Mucosa of stomach (tissue), 1 donor: ENCODE measurements around the gene SMAD1.
"Not testable (repeated sequence)": the region's sequence is repeated elsewhere in the genome, so short reads cannot be mapped to it uniquely, and the experiment has no call there.

Experiments
- H3K27me3 ChIP-seq: one replicate; pipeline ENCODE4 v1.7.0; 2013; ENCODE audit warnings: mild to moderate bottlenecking, low read length; ENCODE audit not compliant: control insufficient read depth, insufficient read depth
- H3K36me3 ChIP-seq: one replicate; pipeline ENCODE4 v1.7.0; 2013; ENCODE audit warnings: low read length; ENCODE audit not compliant: control insufficient read depth, insufficient read depth
- H3K4me1 ChIP-seq: one replicate; pipeline ENCODE4 v1.7.0; 2013; ENCODE audit warnings: mild to moderate bottlenecking, low read length; ENCODE audit not compliant: control insufficient read depth, insufficient read depth
- H3K4me3 ChIP-seq: one replicate; pipeline ENCODE4 v1.7.0; 2013; ENCODE audit warnings: low read length
- H3K9ac ChIP-seq: one replicate; pipeline ENCODE4 v1.7.0; 2013; ENCODE audit warnings: mild to moderate bottlenecking, low read length, moderate library complexity
- H3K9me3 ChIP-seq: one replicate; pipeline ENCODE4 v1.7.0; 2013; ENCODE audit warnings: mild to moderate bottlenecking, low read length, moderate library complexity; ENCODE audit not compliant: control insufficient read depth
- donor health status: Pancreatic carcinoma.

Gene SMAD1

GRCh38 chr4:145531859-145532258 lies 50.2 kb downstream of the SMAD1 start:
- no peaks in the 10 kb centered on the region for H3K9me3 ChIP-seq
- no peaks in the 10 kb centered on the region for H3K36me3 ChIP-seq
- H3K9ac ChIP-seq, result no peak overlapping the region
- no peaks in the 10 kb centered on the region for H3K4me1 ChIP-seq
- no peak overlapping the region for H3K4me3 ChIP-seq
- H3K27me3 ChIP-seq, result no peaks in the 10 kb centered on the region

GRCh38 chr4:145533001-145533400 lies 51.3 kb downstream of the SMAD1 start:
- Histone ChIP-seq H3K4me1 (no peaks in the 10 kb centered on the region), H3K9ac (no peak overlapping the region), H3K9me3 (no peaks in the 10 kb centered on the region), H3K27me3 (no peaks in the 10 kb centered on the region), H3K4me3 (no peak overlapping the region), H3K36me3 (no peaks in the 10 kb centered on the region)

DNA sequence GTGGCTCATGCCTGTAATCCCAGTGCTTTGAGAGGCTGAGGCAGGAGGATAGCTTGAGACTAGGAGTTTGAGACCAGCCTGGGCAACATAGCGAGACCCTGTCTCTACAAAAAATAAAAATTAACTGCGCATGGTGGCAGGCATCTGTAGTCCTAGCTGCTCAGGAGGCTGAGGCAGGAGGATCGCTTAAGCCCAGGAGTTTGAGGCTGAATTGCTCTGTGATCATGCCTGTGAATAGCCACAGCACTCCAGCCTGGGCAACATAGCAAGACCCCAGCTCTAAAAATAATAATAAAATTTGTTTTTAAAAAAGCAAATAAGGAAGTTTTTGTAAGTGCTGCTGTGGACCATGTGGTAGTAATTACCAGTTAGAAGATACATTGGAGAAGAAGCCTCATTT lies 51.8 kb downstream of the SMAD1 start:
- not testable (repeated sequence) for H3K4me1 ChIP-seq, H3K9ac ChIP-seq, H3K27me3 ChIP-seq, H3K36me3 ChIP-seq, H3K9me3 ChIP-seq, H3K4me3 ChIP-seq

DNA sequence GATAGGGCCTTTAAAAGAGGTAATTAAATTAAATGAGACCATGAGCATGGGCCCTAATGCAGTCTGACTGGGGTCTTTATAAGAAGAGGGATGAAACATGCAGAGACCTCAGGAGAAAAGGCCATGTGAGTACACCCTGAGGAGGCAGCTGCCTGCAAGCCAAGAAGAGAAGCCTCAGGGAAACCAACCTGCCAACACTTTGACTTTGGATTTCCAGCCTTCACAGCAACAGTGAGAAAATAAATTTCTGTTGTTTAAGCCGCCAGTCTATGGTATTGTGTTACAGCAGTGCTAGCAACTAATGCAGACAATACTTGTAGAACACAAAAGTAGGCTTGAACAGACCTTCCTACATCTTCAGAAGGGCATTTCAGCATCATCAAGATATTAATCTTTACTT lies 52.3 kb downstream of the SMAD1 start:
- no peaks in the 10 kb centered on the region for H3K27me3 ChIP-seq
- no peaks in the 10 kb centered on the region for H3K36me3 ChIP-seq
- no peak overlapping the region for H3K9ac ChIP-seq
- H3K4me1 ChIP-seq, result no peaks in the 10 kb centered on the region
- no peak overlapping the region for H3K4me3 ChIP-seq
- H3K9me3 ChIP-seq, result no peaks in the 10 kb centered on the region

- Histone ChIP-seq H3K27me3 (no peaks in the 10 kb centered on the region), H3K9ac (no peak overlapping the region), H3K4me3 (no peak overlapping the region), H3K9me3 (no peaks in the 10 kb centered on the region), H3K36me3 (no peaks in the 10 kb centered on the region), H3K4me1 (no peaks in the 10 kb centered on the region)
These were observed 53.5 kb downstream of the SMAD1 start for GRCh38 chr4:145535202-145535601.

DNA sequence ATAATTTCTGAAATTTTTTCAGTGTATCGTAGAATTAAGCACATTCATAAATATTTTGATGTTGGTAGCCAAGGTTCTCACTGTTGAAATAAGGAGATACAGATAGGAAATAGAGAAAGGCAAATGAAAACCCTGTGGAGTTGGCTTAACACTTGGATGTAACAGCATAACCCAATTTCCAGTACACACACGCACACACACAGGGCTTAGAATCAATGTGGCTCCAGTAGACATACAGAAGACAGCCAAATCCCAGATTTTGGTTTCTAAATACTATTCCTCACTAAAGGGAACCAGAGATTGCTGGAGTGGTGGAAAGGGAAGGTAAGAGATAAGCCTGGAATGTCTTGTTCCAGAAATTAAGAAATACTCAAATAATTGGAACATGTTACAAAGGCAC lies 54.4 kb downstream of the SMAD1 start:
- no peaks in the 10 kb centered on the region for H3K4me1 ChIP-seq
- H3K9me3 ChIP-seq, result no peaks in the 10 kb centered on the region
- no peaks in the 10 kb centered on the region for H3K27me3 ChIP-seq
- no peak overlapping the region for H3K4me3 ChIP-seq
- no peak overlapping the region for H3K9ac ChIP-seq
- no peaks in the 10 kb centered on the region for H3K36me3 ChIP-seq

GRCh38 chr4:145538596-145538995 lies 56.9 kb downstream of the SMAD1 start:
- H3K27me3 ChIP-seq, result no peaks in the 10 kb centered on the region
- no peaks in the 10 kb centered on the region for H3K4me1 ChIP-seq
- H3K36me3 ChIP-seq, result no peaks in the 10 kb centered on the region
- H3K4me3 ChIP-seq, result no peak overlapping the region
- no peaks in the 10 kb centered on the region for H3K9me3 ChIP-seq
- no peak overlapping the region for H3K9ac ChIP-seq

DNA sequence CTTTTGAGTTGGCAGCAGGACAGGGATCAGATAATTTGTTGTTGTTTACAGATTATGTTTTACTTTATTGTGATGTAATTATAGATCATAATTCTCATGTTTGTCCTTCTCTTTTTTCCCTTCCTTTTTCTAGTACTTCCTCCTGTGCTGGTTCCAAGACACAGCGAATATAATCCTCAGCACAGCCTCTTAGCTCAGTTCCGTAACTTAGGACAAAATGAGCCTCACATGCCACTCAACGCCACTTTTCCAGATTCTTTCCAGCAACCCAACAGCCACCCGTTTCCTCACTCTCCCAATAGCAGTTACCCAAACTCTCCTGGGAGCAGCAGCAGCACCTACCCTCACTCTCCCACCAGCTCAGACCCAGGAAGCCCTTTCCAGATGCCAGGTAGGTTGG lies 58.0 kb downstream of the SMAD1 start:
- no peaks in the 10 kb centered on the region for H3K9me3 ChIP-seq
- no peaks in the 10 kb centered on the region for H3K27me3 ChIP-seq
- no peaks in the 10 kb centered on the region for H3K36me3 ChIP-seq
- no peak overlapping the region for H3K4me3 ChIP-seq
- peaks cover under 1% of the 10 kb centered on the region for H3K4me1 ChIP-seq
- H3K9ac ChIP-seq, result no peak overlapping the region

DNA sequence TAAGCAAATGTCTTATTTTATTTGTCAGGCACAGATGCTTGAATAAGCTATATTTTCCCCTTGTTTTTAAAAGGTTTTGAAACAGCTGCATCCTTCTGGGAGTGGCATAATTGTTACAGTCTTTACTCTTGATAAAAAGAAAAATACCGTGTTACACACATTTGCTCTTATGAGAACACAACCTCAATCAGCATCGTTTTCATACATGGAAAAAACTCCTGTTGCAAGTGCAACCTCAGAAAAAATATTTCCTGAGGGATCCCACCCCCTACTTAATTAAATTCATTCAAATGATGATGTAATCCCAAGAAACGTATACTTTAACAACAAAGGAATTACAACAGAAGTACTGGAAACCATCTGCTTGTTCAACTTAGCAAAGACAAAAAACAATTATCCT lies 58.6 kb downstream of the SMAD1 start:
- Histone ChIP-seq H3K9ac (no peak overlapping the region), H3K36me3 (no peaks in the 10 kb centered on the region), H3K9me3 (no peaks in the 10 kb centered on the region), H3K4me1 (peaks cover 6% of the 10 kb centered on the region), H3K4me3 (no peak overlapping the region), H3K27me3 (no peaks in the 10 kb centered on the region)

DNA sequence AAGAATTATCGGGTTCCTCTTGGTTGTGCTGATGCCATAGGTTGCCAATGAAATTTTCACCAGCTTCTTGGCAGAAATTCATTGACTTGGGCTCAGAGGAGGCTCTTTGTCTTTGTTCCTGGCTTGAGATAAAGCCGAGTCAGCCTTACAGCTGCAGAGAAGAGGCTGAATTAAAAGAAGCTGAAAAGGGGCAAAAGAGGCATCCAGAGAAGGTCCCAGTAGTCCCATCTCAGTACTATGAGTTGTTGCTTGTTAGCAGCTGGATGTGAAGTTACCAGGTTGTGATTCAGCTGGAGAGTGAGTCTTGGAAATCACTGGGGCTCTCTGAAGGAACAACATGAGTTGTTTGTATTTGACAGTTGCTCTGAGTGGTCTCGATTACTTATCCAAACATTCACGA lies 59.7 kb downstream of the SMAD1 start:
- H3K4me3 ChIP-seq, result no peak overlapping the region
- no peak overlapping the region for H3K9ac ChIP-seq
- no peaks in the 10 kb centered on the region for H3K36me3 ChIP-seq
- no peaks in the 10 kb centered on the region for H3K27me3 ChIP-seq
- no peaks in the 10 kb centered on the region for H3K9me3 ChIP-seq
- peaks cover 16% of the 10 kb centered on the region for H3K4me1 ChIP-seq

- Histone ChIP-seq H3K36me3 (no peaks in the 10 kb centered on the region), H3K4me3 (no peak overlapping the region), H3K9ac (no peak overlapping the region), H3K4me1 (peaks cover 19% of the 10 kb centered on the region), H3K27me3 (no peaks in the 10 kb centered on the region), H3K9me3 (no peaks in the 10 kb centered on the region)
These were observed 63.4 kb downstream of the SMAD1 start for GRCh38 chr4:145545031-145545430.

- no peak overlapping the region for H3K4me3 ChIP-seq
These were observed 64.0 kb downstream of the SMAD1 start for GRCh38 chr4:145545538-145546174.

More at GRCh38 chr4:145545538-145546174, 64.0 kb downstream of the SMAD1 start:
- peaks cover 19% of the 10 kb centered on the region for H3K4me1 ChIP-seq
- H3K27me3 ChIP-seq, result no peaks in the 10 kb centered on the region
- H3K9ac ChIP-seq, result no peak overlapping the region
- H3K36me3 ChIP-seq, result no peaks in the 10 kb centered on the region
- no peaks in the 10 kb centered on the region for H3K9me3 ChIP-seq
